ENCODE measurements around the gene DYNC1H1.
"Not testable (repeated sequence)": the region's sequence is repeated elsewhere in the genome, so short reads cannot be mapped to it uniquely, and the experiment has no call there.

Gene DYNC1H1

DNA sequence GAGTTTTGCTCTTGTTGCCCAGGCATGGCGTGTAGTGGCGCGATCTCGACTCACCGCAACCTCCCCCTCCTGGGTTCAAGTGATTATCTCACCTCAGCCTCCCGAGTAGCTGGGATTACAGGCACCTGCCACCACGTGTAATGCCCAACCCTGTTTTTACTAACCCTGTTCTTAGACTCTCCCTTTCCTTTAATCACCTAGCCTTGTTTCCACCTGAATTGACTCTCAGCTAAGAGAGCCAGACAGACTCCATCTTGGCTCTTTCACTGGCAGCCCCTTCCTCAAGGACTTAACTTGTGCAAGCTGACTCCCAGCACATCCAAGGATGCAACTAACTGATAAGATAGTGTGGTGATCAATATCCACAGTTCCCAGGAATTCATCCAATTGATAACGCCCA lies 100.2 kb downstream of the DYNC1H1 start:
- DNase-seq (ENCODE audit: low spot score) = not testable (repeated sequence)

DNA sequence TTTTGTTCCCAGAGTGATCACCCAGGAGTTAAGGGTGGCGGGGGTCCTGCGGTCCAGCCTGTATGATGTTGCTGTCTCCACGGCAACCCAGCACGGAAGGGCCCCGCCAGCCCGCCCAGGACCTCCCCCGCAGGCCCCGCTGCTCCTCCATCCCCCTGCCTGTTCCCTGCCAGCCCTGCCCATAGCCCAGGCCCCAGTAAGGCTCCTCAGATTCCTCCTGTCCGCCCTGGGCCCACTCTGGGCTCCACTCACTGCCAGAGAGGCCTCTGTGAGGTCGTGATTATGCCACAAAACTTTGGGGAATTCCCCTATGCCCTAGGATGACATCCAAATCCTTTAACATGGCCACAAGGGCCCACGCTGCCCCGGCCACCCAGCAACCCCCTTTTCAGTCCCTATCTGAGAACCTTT lies 101.7 kb downstream of the DYNC1H1 start:
- no peak for DNase-seq (ENCODE audit: low spot score)

DNA sequence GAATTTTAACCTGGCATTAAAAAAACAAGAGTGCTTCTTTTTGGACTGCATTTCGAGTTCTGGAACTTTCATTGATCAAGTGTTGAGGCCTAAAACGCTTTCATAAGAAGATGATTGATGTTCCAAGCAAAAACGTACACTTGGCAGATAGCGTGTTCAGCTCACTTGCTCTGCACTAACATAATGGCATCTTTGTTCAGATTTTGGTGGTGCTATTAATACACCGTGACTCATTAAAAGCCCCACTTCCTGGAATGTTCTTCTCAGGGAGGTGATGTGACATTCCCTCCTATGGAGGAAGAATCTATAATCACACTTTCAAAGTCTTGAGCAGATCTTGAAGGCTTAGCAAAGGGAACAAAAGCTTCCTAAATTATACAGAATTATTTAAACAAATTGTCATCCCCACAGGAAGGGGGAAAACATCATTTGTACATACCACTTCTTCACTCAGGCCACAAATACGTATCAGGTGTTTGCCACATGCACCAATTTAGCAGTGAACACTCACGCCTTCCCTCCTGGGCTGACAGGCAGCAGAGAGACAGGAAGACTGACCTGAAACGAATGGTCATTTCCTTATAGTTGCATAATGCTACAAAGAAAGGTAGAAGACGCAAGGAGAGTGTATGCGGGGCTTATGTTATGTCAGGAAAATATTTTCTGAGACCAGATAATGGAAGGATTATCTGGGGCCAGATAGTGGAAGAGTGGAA lies 107.1 kb downstream of the DYNC1H1 start:
- DNase-seq (ENCODE audit: low spot score) = no peak

DNA sequence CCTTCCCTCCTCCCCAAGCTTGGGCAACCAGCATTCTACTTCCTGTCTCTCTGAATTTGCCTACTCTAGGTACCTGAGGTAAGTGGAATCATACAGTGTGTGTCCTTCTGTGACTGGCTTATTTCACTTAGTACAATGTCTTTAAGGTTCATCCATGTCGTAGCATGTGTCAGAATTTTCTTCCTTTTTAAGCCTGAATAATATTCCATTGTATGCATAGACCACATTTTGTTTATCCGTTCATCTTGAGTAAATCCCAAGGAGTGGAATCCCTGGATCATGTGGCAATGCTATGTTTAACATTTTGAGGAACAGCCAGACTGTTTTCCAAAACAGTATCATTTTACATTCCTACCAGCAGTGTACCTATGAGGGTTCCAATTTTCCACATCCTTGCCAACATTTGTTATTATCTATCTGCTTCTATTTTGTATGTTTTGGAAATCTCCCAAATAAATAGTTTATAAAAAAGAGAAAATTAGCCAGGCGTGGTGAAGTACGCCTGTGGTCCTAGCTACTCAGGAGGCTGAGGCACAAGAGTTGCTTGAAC lies 110.1 kb downstream of the DYNC1H1 start:
- no peak for DNase-seq (ENCODE audit: low spot score)

DNA sequence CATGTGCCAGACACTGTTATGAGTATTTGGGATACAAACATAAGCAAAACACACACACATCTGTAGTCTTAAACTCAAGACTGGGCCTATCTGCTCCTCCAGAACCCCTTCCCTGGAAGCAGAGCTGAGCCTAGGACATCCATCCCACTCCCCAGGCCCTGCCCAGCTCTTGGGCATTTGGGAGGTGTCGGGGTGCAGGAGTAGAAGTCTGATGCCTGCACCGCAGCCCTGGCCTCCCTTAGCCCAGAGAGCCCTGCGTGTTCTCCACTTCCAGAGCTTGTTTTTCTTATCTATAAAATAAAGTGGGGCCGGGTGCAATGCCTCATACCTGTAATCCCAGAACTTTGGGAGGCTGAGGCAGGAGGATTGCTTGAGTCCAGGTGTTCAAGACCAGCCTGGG lies 110.8 kb downstream of the DYNC1H1 start:
- no peak for DNase-seq (ENCODE audit: low spot score)

DNA sequence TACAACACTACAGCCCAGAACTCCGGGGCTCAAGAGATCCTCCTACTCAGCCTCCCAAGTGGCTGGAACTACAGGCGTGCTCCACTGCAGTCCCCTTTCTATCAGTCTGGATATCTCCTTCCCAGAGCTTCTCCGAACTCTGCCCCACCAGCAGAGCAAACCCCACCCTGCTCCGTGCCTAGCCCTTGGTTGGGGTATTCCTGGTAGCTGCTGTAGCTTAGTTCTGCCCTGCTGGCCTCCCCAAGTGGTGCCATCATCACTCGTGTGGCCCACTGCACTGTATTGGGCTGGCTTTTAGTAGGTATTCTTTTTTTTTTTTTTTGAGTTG lies 113.0 kb downstream of the DYNC1H1 start:
- no peak for DNase-seq (ENCODE audit: low spot score)

DNA sequence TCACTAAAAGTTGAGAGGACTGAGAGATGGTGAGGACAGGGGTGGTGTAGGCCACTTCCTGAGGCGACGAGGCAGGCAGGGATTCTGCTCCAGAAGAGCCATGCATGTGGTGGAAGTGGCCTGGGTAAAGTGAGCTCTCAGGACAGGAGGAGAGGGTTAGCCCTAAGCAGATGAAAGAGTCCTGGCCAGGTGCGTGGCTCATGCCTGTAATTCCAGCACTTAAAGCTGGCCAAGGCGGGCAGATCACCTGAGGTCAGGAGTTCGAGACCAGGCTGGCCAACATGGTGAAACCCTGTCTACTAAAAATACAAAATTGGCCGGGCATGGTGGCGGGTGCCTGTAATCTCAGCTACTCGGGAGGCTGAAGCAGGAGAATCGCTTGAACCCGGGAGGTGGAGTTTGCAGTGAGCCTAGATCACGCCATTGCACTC lies 114.0 kb downstream of the DYNC1H1 start:
- DNase-seq (ENCODE audit: low spot score) = not testable (repeated sequence)

DNA sequence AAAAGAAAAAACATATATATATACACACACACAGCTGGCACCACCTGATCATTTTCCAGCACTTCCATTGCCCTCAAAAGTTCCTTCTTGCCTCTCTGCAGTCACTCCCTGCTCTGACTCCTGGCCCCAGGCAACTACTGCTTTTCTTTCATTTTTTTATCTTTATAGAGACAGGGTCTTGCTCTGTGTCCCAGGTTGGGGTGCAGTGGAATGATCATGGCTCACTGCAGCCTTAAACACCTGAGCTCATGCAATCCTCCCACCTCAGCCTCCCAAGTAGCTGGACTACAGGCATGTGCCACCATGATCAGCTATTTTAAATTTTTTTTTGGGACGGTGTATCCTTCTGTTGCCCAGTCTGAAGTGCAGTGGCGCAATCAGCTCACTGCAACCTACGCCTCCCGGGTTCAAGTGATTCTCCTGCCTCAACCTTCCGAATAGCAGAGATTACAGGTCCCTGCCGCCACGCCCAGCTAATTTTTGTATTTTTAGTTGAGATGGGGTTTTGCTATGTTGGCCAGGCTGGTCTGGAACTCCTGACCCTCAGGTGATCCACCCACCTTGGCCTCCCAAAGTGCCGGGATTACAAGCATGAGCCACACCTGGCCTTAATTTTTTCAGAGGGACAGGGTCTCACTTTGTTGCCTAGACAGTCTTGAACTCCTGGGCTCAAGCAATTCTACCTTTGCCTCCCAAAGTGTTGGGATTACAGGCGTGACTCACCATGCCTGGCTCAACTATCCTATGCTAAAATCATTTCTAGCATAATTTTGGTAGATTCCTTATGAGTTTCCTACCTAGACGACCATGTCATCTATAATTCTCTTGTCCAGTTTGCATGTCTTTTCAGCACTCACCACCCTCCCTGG lies 114.7 kb downstream of the DYNC1H1 start:
- DNase-seq (ENCODE audit: low spot score) = no peak

DNA sequence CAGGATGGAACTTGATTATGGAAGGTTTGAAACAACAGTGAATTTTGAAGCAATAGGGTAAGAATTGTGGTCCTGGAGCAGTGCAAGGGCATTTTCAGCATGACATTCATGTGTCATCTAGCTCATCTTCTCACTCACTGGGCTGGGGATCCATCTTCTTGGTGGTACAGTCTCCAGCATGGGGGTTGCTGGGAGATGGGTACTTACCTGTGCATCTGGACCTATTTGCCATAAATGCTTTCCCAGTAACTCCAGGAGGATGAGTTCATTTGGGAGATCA lies 115.3 kb downstream of the DYNC1H1 start:
- no peak for DNase-seq (ENCODE audit: low spot score)

DNA sequence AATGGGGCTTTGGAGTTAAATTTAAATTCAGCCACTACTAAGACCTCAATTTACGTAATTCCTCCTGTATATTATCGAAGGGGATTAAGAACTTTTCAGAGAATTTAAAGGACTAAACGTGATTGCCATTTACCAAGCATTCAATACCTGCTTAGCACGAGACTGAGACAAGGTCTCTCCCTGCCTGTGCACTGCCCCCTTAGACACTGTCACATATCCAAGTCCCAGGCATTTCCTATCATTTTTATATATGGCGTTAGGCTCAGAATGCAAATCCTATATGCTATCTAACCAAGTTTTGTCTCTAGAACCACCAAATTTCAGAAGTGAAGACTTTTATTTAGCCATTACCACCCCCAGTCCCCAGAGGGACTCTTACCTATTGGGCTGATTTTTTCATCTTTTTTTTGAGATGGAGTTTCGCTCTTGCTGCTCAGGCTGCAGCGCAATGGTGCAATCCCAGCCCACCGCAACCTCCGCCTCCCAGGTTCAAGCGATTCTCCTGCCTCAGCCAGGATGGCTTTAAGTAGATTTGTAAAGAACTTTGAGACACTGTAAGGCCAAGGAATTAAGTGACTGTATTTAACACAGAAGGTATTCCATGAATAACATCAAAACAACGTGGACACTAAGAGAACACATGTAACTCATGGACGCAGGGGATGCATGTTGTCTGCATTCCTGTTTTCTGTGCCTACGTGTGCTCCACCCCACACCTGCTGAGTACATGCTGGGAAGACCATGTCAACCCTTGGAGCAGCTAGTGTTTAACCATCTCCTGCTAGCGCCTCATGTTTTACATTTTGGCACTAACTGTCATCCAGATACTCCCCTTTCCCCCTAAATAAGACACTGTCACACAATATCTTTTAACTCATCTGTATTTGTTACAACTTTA lies 116.1 kb downstream of the DYNC1H1 start:
- no peak for DNase-seq (ENCODE audit: low spot score)

DNA sequence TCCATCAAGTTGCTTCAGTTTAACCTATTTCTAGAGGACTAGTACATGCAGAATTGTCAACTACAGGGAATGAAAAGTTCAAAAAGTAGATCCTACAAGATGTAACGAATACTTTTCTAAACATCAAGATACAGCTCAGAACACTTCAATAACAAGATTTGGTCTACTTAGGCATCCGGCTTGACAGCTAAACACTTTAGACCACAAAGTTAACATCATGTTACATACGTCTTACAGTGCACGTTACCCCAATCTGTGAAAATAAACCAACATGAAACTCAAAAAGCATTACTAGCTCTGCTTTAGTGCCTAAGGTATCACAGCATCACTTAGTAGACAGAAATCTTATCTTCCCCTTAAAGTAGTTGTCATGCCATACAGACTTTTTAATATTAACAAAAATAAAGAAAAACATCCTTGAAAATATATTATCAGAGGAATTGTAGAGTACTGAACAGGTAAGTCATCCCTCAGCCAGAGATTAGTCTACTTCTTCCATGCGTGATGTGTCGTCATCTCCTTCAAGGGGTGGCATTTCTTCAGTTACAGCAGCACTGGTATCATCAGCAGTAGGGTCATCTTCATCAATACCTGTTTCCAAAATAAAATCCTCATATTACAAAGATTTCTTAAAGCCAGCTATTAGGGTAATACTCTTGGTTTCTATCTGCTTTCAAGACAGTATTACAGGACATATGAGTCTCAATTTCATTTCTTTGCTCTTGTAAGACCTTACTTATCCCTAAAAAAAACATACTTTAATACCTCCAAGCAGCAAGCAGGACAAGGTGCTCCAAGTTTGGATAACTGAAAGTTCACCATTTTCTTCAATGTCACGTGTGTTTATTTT lies 117.1 kb downstream of the DYNC1H1 start:
- no peak for DNase-seq (ENCODE audit: low spot score)

DNA sequence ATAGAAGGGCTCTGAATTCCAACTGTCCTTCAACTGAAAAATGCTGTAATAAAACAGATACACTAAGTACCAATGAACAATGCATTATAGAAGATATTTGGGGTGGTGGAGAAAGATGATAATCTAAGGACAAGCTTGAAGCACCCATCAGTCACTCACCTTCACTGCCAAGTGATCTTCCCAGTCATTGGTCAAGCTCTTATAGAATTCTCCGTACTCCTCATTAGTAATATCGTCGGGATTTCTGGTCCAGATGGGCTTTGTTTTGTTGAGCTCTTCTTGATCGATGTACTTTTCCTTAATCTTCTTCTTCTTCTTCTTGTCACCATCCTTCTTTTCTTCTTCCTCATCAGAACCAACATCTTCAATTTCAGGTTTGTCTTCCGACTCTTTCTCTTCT lies 120.1 kb downstream of the DYNC1H1 start:
- DNase-seq (ENCODE audit: low spot score) = not testable (repeated sequence)

DNA sequence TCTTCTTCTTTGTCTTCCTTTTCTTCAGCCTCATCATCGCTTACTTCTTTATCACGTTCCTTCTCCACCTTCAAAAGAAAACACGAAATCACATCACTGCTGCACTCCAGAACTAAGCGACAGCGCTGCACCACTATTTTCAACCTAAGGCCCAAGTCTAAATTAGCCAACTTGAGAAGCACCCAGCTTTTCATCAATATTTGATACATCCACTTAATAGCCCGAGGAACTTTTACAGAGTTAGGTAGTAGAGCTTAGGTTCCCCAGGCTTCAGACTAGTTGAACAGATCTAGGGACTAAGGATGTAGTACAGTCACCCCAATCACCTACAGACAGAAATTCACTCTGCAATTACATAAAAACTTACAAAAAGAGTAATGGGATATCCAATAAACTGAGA lies 120.6 kb downstream of the DYNC1H1 start:
- DNase-seq (ENCODE audit: low spot score) = no peak

DNA sequence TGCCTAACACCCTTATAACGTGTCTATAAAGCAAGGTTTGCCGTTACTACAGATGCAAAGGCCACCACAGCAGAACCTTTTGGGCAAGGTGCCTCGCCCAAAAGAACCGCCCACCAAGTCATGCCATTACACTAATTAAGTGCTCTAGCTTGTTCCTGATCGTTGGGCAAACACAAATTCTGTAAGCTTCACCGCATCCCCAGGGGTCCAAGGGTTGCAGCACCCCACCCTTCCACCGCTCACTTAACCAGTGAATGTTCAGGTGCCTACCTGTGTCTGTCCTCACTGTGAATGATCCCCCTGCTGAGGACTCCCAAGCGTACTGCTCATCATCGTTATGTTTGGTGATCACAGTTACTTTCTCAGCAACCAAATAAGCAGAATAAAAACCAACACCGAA lies 121.1 kb downstream of the DYNC1H1 start:
- DNase-seq (ENCODE audit: low spot score) = no peak

DNA sequence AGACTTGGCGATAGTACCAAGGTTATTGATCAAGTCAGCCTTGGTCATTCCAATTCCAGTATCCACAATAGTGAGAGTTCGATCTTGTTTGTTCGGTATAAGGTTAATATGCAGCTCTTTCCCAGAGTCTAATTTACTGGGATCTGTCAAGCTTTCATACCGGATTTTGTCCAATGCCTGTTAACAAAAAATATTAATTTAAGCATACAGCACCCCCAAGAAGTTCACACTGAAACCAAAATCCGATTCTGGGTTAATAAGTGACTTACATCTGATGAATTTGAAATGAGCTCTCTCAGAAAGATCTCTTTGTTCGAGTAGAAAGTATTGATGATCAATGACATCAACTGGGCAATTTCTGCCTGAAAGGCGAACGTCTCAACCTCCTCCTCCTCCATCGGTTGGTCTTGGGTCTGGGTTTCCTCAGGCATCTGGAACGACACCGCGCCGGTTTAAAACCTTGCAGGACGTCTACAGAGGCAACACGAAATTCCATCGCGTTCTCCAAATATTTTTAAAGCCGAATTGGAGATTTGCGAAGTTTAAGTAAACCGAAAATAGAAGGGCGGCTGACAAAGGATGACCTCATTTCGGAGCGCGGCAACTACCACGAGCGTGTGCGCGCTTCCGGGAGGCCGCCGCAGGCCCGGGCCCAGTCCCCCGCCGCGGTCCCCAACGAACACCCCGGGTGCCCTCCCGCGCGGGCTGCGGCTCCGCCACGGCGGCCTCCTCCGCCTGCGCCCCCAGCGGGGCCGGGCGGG lies 121.8 kb downstream of the DYNC1H1 start:
- DNase-seq (ENCODE audit: low spot score) = peak; percentile 41

DNA sequence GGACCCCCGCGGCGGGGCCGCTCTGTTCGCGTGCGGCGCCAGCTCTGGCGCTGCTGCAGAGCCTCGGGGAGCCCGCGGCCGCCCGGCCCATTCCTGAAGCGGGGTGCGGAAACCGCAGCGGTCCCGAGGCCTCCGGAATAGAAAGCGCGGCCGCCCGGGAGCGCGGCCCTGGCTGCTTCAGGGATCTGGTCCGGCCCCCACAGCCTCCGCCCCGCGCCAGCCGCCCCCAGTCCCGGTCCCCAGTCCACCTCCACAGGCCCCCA lies 122.3 kb downstream of the DYNC1H1 start:
- DNase-seq (ENCODE audit: low spot score) = no peak

DNA sequence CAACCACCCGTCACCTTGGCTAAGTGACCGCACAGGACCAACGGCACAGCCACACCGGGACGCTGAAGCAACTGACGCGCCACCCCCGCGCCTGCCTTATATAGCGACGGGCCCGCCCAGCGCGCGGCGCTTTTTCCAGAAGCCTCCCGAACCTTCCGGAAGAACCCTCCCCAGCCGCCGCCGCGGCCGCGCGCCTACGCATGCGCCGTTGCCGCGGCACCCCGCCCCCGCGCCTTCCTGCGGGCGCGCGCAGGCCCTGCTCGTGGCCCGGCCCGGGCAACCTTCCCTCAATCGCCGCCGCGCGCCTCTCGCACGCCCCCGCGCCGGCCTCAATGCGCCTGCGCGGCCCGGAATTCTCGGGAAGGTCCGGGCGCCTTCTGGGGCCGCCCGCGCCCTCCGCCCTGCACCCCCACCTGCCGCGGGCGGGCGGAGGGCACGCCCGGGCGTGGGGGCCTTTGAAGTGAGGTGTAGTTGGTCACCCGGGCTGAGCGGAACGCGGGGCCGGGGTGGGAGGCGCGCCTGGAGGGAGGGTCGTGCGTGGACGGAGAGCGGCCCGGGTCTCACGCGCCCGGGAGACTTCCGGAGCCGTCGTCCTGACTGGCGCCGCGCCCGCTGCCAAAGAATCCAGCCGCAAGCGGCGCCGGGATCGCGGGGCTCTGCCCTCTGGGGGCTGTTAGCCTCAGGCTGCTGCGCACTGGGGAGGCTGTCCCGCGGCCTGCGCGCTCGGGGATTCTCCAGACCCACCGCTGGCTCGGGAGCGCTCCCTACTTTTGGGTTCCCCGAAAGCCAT lies 122.8 kb downstream of the DYNC1H1 start, which contains the start of gene HSP90AA1:
TSS of gene HSP90AA1 (minus strand) at position 73 of the 790 bp plus-strand sequence. CDS start 666 bp downstream, outside the sequence.
- peak; percentile 78 for DNase-seq (ENCODE audit: low spot score)

DNA sequence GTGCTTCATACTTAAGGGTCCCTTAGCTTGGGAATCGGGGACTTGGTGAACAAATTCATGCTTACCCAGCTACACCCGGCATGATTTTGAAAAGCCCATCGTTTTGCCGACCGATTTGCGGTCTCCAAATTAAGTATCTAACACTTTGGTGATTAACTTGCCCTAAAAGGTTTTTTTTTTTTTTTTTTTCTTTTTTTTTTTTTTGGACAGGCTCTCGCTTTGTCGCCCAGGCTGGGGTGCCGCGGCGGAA lies 123.3 kb downstream of the DYNC1H1 start:
- no peak for DNase-seq (ENCODE audit: low spot score)

DNA sequence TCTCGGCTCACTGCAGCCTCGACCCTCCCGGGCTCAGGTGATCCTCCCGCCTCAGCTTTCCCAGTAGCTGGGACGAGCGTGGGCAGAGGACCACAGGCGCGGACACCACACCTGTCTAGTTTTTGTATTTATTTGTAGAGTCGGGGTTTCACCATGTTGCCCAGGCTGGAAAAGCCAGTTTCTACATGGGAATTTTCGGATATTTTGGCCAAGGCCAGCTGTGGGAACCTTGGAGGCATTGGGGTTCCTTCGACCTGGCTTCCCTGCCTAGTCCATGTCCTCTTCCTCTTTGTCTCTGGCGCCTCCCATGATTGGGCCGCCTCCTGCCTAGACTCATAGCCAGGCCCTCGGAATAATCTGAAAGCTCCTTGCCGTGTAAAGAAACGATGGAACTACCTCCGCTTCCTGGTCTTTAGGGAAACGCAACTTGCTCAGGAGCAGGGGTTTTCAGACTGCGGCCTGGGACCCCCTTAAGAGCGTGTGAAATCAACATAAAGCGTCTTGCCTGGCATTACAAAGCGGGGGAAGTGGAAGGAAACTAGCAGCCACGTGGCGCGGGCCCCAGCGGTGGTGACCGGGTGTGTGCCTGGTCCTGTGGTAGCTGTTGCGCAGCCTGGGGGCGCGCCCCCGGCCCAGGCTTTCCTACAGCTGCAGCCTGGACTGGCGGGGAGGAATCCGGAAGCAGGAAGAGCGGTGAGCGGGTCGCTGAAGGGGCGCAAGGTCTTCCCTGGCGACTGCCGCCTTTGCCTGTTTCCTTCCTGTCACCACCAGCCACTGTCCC lies 123.8 kb downstream of the DYNC1H1 start:
- no peak for DNase-seq (ENCODE audit: low spot score)

All from cerebellar cortex (tissue), 1 donor.